ENCODE results near the gene ERICH3.

The ERICH3 gene

GRCh38 chr1:74591949-74592348 is 81.6 kb downstream of the ERICH3 start:
- DNase-seq (ENCODE audit: low spot score): no peak

- no peak for DNase-seq (ENCODE audit: low spot score)
Observed at GRCh38 chr1:74590288-74590687, 83.3 kb downstream of the ERICH3 start.

GRCh38 chr1:74587888-74588287 is 85.7 kb downstream of the ERICH3 start:
- DNase-seq (ENCODE audit: low spot score): no peak

- no peak for DNase-seq (ENCODE audit: low spot score)
Observed at GRCh38 chr1:74586253-74586897, 87.2 kb downstream of the ERICH3 start.

- no peak for DNase-seq (ENCODE audit: low spot score)
Observed at GRCh38 chr1:74584185-74584584, 89.4 kb downstream of the ERICH3 start.

- DNase-seq (ENCODE audit: low spot score): no peak
Observed at GRCh38 chr1:74583397-74583796, 90.2 kb downstream of the ERICH3 start.

- DNase-seq (ENCODE audit: low spot score): no peak
Observed at GRCh38 chr1:74579425-74579824, 94.2 kb downstream of the ERICH3 start.

GRCh38 chr1:74578101-74578500 is 95.5 kb downstream of the ERICH3 start:
- no peak for DNase-seq (ENCODE audit: low spot score)

- DNase-seq (ENCODE audit: low spot score): no peak
Observed at GRCh38 chr1:74571891-74572290, 101.7 kb downstream of the ERICH3 start.

- no peak for DNase-seq (ENCODE audit: low spot score)
Observed at GRCh38 chr1:74571493-74571800, 102.1 kb downstream of the ERICH3 start.

GRCh38 chr1:74570797-74571492 is 102.6 kb downstream of the ERICH3 start:
- no peak for DNase-seq (ENCODE audit: low spot score)

GRCh38 chr1:74549932-74550331 is 123.7 kb downstream of the ERICH3 start:
- DNase-seq (ENCODE audit: low spot score): no peak

- DNase-seq (ENCODE audit: low spot score): no peak
Observed at GRCh38 chr1:74548961-74549750, 124.4 kb downstream of the ERICH3 start.

GRCh38 chr1:74545821-74546220 is 127.8 kb downstream of the ERICH3 start:
- no peak for DNase-seq (ENCODE audit: low spot score)

- DNase-seq (ENCODE audit: low spot score): no peak
Observed at GRCh38 chr1:74534241-74534640, 139.4 kb downstream of the ERICH3 start.

GRCh38 chr1:74531796-74532195 is 141.8 kb downstream of the ERICH3 start:
- DNase-seq (ENCODE audit: low spot score): no peak

- no peak for DNase-seq (ENCODE audit: low spot score)
Observed at GRCh38 chr1:74530892-74531291, 142.7 kb downstream of the ERICH3 start.

- no peak for DNase-seq (ENCODE audit: low spot score)
Observed at GRCh38 chr1:74528123-74528522, 145.5 kb downstream of the ERICH3 start.

GRCh38 chr1:74526708-74527107 is 146.9 kb downstream of the ERICH3 start:
- no peak for DNase-seq (ENCODE audit: low spot score)

- no peak for DNase-seq (ENCODE audit: low spot score)
Observed at GRCh38 chr1:74523873-74524480, 149.6 kb downstream of the ERICH3 start.

- no peak for DNase-seq (ENCODE audit: low spot score)
Observed at GRCh38 chr1:74522148-74522547, 151.4 kb downstream of the ERICH3 start.
